ENCODE measurements around the gene CAMK2N2.

Gene CAMK2N2

GRCh38 chr3:184229394-184230080 is 31.8 kb downstream of the CAMK2N2 start, which contains the start of gene VWA5B2:
Gene VWA5B2, plus strand, starts transcription at chr3:184229585. Its CDS starts 944 bp downstream, at chr3:184230529.
- TF ChIP-seq CTCF (IDR thresholded peaks at IDR 0.05; ENCODE audit: borderline replicate concordance, insufficient read depth, low read depth, low read length) = peak; percentile 38
- no peak within 1 kb of the TSS for H3K4me3 ChIP-seq (ENCODE audit: low read depth, low read length)

DNA sequence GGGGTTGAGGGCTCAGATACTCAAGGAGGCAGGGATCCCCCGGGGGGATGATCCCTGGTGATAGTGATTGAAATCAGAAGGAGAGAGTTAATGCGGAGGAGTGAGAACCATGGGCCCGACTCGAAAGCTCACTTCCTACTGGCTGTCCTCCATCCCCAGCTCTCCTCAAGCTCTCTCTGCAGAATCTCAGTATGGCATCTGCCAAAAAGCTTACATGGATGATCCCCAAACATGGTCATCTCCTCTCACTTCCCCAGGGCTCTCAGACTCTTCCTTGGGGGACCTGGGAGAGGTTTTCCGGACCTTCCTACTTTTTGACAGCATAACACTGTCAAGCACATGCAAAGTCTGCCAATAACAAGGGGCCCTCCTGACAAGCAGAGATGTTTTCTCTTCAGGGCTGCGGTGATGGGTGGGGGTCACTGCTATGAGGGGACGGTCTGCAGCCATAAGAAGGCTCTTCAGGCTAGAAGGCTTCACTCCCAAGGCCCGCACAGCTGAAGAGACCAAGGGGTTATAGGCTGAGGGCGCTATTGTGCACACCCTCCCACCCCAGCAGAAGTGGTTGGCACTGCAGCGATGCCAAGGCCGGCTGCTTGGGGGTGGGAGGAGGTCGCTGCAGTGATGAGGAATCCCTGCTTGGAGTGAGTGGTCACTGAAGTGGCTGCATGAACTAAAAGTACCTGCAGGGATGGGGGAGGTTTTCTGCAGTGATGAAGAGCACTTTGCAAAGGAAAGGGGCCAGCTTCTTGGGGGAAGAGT is 32.8 kb downstream of the CAMK2N2 start:
- H3K4me3 ChIP-seq (ENCODE audit: low read depth, low read length) = no peak overlapping the region
- no peak for TF ChIP-seq CTCF (IDR thresholded peaks at IDR 0.05; ENCODE audit: borderline replicate concordance, insufficient read depth, low read depth, low read length)

DNA sequence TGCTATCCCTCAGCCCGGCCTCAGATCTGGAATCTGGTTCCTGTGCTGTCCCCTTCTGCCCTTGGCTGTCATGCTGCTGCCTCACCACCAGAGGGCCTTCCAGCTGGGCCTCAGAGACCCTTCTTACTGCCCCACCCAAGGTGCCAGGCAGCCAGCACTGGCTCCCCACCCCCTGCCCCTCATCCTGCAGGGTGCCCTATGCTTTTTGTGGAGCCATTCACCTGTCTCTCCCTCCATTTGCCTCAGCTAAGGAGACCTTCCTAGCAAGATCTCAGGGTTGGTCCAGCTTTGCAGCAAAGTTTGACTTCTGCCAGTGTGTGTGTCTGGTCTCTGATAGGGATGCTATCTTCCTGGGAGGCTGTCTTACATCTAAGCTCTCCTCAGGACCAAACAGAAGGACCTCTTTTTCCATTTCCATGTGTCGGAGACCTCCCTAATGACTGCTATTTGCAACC is 33.8 kb downstream of the CAMK2N2 start:
- TF ChIP-seq CTCF (IDR thresholded peaks at IDR 0.05; ENCODE audit: borderline replicate concordance, insufficient read depth, low read depth, low read length) = peak; percentile 95
- H3K4me3 ChIP-seq (ENCODE audit: low read depth, low read length) = no peak overlapping the region

- H3K4me3 ChIP-seq (ENCODE audit: low read depth, low read length) = no peak overlapping the region
- no peak for TF ChIP-seq CTCF (IDR thresholded peaks at IDR 0.05; ENCODE audit: borderline replicate concordance, insufficient read depth, low read depth, low read length)
Observed at GRCh38 chr3:184223946-184224345, 37.4 kb downstream of the CAMK2N2 start.

DNA sequence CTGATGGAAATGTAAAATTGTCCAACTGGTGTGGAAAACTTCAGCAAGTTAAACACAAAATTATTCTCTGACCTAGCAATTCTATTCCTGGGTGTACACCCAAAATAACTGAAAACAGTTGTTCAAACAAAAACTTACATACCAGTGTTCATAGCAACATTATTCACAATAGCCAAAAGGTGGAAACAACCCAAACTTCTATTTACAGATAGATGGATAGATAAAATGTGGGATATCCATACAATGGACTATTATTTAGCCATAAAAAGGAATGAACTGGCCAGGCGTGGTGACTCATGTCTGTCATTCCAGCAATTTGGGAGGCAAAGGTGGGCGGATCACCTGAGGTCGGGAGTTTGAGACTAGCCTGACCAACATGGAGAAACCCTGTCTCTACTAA is 38.8 kb downstream of the CAMK2N2 start:
- no peak for TF ChIP-seq CTCF (IDR thresholded peaks at IDR 0.05; ENCODE audit: borderline replicate concordance, insufficient read depth, low read depth, low read length)
- H3K4me3 ChIP-seq (ENCODE audit: low read depth, low read length) = no peak overlapping the region

GRCh38 chr3:184218814-184219213 is 42.5 kb downstream of the CAMK2N2 start:
- TF ChIP-seq CTCF (IDR thresholded peaks at IDR 0.05; ENCODE audit: borderline replicate concordance, insufficient read depth, low read depth, low read length) = no peak
- H3K4me3 ChIP-seq (ENCODE audit: low read depth, low read length) = no peak overlapping the region
